Measurements from ENCODE around the gene TMEM40.

- TF ChIP-seq POLR2A (IDR thresholded peaks at IDR 0.05; ENCODE audit: low read depth, low read length) (no peak), TAF1 (IDR thresholded peaks at IDR 0.05; ENCODE audit: low read depth, low read length) (no peak), POLR2AphosphoS5 (IDR thresholded peaks at IDR 0.05; ENCODE audit: low read depth, low read length) (no peak), POU2F2 (IDR thresholded peaks at IDR 0.05; ENCODE audit: low read depth, low read length) (no peak)
These were observed 49.7 kb downstream of the TMEM40 start for GRCh38 chr3:12709334-12709733.
